OCI-LY3 (cell line): ENCODE data around the gene JMJD6.

Experiments used
- EZH2phosphoT487 ChIP-seq: fragments of 200-600 bp; shearing (Covaris generic); IDR thresholded peaks from 2 replicates; pipeline ENCODE4 v1.6.1; 2018; ENCODE audit warnings: antibody characterized with exemption, mixed run types, low read depth
- TF ChIP-seq, protein P1 (sequence below): fragments of 200-600, 300-600 bp; sonication (generic); IDR thresholded peaks from 2 replicates; pipeline ENCODE4 v1.5.1; 2014; ENCODE audit warnings: antibody characterized with exemption, low read length, low read depth

DNA sequence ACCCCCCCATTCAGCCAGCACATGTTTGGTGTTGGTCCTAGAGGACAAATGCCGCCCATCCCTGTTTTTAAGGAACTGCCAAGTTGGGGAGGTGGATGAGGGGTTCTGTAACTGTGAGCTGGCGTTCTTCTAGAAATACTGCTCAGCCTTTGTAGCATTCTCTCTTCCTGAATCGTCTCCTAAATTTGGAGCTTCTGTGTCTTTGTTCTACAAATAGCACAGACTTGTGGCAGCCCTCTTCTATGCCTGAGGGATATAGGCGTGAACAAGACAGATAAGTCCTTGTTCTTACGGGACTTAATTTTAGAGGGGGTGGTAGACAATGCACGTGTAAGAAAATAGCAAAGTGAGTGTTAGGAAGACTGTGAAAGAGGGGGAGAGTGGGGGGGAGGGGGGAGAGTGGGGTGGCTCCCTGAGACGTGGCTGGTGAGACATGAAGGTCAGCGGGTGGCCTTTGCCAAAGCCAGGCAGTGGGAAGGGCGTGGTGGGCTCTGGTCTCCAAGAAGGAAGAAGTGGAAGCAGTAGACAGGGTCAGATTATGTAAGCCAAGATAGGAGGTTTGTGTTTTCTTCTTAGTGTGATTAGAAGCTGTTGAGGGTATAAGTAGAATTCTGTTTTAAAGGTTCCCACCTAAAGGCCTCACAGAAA, 21.4 kb upstream of the JMJD6 start:
- TF ChIP-seq, protein P1, sequence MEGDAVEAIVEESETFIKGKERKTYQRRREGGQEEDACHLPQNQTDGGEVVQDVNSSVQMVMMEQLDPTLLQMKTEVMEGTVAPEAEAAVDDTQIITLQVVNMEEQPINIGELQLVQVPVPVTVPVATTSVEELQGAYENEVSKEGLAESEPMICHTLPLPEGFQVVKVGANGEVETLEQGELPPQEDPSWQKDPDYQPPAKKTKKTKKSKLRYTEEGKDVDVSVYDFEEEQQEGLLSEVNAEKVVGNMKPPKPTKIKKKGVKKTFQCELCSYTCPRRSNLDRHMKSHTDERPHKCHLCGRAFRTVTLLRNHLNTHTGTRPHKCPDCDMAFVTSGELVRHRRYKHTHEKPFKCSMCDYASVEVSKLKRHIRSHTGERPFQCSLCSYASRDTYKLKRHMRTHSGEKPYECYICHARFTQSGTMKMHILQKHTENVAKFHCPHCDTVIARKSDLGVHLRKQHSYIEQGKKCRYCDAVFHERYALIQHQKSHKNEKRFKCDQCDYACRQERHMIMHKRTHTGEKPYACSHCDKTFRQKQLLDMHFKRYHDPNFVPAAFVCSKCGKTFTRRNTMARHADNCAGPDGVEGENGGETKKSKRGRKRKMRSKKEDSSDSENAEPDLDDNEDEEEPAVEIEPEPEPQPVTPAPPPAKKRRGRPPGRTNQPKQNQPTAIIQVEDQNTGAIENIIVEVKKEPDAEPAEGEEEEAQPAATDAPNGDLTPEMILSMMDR: no peak
- no peak for TF ChIP-seq EZH2phosphoT487
